KBM-7 (cell line): Measurements from ENCODE around the gene ZNF423.

Source experiments
- DNase-seq: peaks from one replicate; pipeline ENCODE4 v3.0.0-alpha.2; 2015
- in situ Hi-C: fragments of 300-500 bp; cut with MboI; formaldehyde crosslinking; loops from 2 replicates; pipeline ENCODE4 v1.14.3; 2020; ENCODE audit warnings: low sequenced_read_pairs, low pct_unique_long_range_greater_than_20kb, mixed read lengths

Gene ZNF423

DNA sequence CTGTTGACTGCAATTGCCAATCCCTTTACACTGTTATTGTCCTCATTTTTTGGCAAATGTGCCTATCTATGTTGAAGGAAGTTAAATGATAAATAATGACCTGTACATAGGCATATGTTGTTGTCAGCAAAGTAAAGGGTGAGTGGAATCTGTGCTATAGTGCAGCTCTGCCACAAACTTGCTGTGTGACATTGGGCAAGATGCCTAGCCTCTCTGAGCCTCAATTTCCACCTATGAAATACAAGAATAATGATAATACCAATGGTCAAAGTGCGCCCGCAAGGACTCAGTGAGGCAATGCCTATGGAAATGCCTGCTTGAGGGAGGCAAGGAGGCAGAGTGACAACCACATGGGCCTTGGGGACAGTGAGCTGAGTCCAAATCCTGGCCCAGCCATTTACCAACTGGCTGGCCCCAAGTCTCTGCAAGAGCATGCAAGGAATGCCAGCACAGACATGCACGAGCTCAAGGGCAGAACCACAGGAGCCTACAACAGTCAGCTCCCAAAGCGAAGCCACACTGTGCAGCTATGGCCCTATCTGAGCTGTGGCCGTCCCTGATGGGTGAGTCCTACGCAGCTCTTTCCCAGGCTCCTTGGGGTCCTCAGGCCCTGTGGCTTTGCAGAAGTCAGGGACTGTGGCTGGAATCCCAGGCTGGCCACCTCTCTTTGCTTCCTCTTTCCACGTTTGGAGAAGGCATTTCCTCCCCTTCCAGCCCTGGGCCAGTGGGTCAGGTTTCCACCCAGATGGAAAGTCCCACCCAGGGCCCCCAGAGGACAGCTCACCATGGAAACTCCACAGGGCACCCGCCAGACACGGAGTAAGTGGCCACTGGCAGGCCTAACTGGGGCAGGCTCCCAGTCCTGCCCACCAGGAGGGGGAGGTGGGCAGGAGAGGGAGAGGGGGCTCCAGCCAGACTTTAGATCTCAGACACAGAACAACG lies 82.1 kb downstream of the ZNF423 start:
- in situ Hi-C loops, result no loop called here
- no peak for DNase-seq

- no peak for DNase-seq
- in situ Hi-C loops, result no loop called here
Observed at GRCh38 chr16:49767998-49768397, 87.9 kb downstream of the ZNF423 start.

GRCh38 chr16:49767414-49767813 lies 88.5 kb downstream of the ZNF423 start:
- no peak for DNase-seq
- in situ Hi-C loops, result no loop called here

- DNase-seq, result no peak
- in situ Hi-C loops, result no loop called here
Observed at GRCh38 chr16:49766225-49766624, 89.7 kb downstream of the ZNF423 start.

DNA sequence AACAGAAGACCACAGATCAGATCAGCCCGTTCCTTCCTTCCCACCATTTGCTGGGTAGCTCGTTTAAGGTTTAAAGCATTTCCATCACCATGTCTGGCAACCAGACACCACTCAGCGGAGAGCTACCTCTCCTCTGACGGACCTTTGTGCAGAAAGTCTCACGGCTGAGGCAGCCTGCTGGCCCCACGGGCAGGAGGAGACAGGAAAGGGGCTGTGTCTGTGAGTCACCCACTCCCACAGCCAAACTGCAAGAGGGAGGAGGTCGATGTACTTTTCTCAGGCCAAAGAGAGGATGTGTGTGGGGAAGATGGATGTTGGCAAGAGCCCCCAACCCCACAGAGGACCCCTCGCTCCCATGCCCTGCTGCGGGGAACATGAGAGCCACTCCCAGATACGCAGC lies 92.1 kb downstream of the ZNF423 start:
- in situ Hi-C loops, result no loop called here
- no peak for DNase-seq

- no peak for DNase-seq
- in situ Hi-C loops, result no loop called here
Observed at GRCh38 chr16:49760815-49761214, 95.1 kb downstream of the ZNF423 start.

DNA sequence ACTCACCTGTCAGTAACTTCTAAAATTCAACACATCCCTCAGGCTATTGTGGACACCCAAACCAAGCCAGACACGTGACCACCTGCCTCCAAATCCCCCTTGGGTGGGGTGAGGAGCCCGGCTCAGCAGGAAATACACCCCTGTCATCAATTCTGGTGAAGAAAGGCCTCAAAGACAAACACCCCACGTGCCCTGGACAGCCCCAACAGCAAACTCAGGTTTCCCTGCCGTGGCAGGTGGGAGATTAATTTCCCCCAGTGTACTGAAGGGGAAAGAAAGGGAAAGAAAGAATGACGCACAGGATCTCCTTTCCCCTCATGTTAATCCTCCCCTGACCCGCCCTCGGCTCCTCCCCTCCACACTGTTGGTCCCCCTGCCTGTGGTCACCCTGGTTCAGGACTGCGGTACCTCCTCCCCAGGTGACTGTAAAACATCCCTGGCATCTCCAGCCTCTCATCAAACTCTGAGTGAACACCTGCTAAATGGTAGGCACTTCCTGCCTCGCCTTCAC lies 98.3 kb downstream of the ZNF423 start:
- no peak for DNase-seq
- in situ Hi-C loops, result no loop called here

DNA sequence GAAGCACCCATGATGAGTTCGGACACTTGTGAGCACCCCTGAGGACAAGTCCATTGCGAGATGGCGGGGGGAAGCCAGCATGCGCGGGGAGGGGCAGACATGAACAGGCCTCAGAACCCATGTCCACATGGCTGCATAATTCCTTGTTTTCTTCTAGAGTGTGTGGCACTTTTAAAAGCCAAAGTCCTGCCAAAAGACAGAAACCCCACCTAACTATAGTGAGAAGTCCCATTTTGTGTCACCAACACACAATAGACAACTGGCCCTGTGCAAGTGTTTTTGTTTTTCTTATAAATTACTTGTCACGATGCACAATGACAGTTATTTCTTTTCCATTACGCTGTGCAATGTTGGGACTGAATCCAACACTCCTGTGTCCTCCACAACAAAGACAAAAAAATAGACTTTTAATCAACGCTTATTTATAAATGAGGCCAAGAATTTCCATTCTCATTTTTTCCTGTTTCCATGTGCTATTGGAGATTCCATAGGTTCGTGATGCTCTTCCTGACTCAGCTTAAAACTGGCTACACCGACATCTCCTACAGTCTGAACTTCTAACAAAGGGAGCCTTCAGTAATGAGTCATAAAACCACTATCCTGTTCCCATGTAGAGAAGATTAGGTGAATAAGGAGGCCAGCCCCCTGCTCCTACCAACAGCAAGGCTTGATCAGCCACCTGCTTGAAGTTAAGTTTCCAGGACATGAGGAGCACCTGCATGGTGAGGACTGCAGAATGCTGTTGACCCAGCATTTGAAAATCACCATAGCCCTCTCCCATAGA lies 98.9 kb downstream of the ZNF423 start:
- no peak for DNase-seq
- in situ Hi-C loops, result no loop called here

DNA sequence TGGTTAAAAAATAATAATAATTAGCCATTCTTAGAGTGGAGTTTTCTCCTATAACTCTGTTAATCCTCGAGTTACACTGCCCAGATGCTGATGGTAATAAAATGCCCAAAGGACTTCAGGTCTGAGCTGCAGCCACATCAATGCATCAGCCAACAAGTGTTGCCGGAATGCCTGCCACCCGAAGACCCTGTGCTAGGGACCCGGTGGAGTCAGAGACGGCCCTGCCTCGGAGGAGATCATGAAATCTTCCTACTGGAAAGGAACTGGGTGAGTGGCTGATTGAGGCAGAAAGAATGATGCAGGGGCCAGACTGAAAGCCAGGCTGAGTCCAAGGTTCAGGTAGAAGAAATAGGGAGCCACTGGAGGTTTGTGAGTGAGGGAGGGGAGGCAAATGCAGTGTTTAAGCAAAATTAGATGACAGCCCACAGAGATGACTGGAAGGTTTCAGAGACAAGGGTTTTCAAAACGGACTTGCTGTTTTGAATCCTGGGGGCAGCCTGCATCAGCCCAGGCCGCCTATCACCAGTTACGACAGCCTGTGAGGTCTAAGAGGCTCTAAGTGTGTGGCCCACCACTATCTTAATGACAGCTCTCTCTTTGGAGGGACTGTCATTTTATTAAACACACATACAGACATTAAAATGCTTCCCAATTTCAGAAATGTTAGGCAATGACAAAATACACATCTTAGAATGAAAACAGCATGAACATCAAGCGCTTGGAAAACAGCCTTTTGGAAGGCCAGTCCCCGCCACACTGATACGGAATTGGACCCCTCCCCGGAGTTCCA lies 100.0 kb downstream of the ZNF423 start:
- no peak for DNase-seq
- in situ Hi-C loops, result no loop called here

DNA sequence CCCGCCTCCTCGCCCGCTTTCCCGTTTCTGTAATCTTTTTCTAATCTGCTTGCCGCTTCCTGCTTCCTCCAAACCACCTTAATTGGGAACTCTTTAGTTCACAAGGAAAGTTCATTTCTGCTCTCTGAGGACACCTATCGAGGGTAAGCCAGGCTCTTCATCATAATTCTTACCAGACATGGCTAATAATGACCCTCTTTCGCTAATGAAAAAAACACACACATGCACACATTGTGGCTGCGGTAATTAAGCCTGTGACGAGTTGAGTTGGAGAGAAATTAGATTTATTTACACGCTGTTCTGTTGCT lies 100.6 kb downstream of the ZNF423 start:
- in situ Hi-C loops, result no loop called here
- DNase-seq, result peak; percentile 23

GRCh38 chr16:49754495-49755312 lies 101.2 kb downstream of the ZNF423 start:
- in situ Hi-C loops, result no loop called here
- DNase-seq, result peak; percentile 10

GRCh38 chr16:49750341-49751000 lies 105.4 kb downstream of the ZNF423 start:
- in situ Hi-C loops, result no loop called here
- no peak for DNase-seq

DNA sequence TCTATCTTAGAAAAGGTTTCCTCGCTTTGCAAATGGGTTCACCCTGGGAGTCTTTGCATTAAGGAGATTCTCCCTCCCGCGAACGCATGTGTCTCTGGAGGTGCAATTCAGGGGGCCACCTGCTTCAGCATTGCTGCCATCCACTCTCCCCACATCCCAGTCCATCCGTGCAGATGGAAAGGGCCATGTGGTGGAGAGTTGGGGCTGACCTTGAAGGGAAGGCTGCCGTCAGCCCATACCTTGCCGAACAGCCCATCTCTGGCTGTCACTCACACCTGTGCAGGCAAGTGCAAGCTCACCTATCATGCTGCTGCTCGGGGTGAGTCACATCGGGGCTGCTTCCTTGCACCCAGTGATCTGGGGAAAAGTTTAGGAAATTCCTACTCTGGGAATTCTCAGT lies 106.1 kb downstream of the ZNF423 start:
- in situ Hi-C loops, result no loop called here

GRCh38 chr16:49748322-49748721 lies 107.6 kb downstream of the ZNF423 start:
- in situ Hi-C loops, result no loop called here
- no peak for DNase-seq

More for the DNA sequence above, 106.1 kb downstream of the ZNF423 start:
- no peak for DNase-seq

- in situ Hi-C loops, result no loop called here
Observed at GRCh38 chr16:49747654-49748053, 108.3 kb downstream of the ZNF423 start.

DNA sequence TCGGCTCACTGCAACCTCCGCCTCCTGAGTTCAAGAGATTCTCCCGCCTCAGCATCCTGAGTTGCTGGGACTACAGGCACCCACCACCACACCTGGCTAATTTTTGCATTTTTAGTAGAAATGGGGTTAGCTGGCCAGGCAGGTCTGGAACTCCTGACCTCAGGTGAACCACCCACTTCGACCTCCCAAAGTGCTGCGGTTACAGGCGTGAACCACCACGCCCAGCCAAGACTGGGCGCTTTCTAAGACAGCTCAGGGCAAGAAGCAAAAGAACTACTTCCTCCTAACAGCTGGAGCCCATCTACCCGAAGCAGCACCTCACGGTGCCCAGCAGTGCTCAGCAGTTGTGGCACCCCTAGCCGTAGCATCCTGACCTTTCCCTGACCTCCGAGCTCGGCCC lies 109.4 kb downstream of the ZNF423 start:
- in situ Hi-C loops, result no loop called here
- no peak for DNase-seq

More at GRCh38 chr16:49747654-49748053, 108.3 kb downstream of the ZNF423 start:
- no peak for DNase-seq

DNA sequence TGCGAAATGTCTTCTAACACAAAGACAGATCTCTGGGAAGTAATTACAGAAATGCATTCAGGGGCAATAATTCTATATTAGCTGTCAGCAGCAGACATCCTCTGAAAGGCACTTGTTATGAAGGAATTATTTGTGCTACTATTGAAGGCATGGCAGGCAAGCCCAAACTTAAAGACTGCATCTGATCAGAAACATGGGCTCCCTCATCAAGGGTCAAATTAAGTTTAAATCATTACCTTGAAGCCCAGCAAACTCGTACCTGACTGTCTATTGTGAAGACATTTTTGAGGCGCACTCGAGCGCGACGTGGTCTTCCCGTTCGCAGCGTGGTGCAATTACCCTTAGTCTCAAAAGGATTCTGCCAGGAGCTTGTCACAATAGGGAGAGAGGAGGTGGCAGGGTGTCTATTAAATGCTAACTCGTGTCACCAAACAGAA lies 110.6 kb downstream of the ZNF423 start:
- DNase-seq, result no peak
- in situ Hi-C loops, result no loop called here
